ENCODE measurements around the gene RBM26. TPM values are rescaled to one million over a fixed set of nuclear protein-coding genes. Genes with fewer than 3 reads are reported as not detected.
A peak's percentile ranks its signal among the peaks of the same experiment; 100 is the strongest.
"Not testable (repeated sequence)": the region's sequence is repeated elsewhere in the genome, so short reads cannot be mapped to it uniquely, and the experiment has no call there.

The RBM26 gene
- total RNA-seq, 2 experiments from 2014 or later: 57.6 to 61.1 TPM

DNA sequence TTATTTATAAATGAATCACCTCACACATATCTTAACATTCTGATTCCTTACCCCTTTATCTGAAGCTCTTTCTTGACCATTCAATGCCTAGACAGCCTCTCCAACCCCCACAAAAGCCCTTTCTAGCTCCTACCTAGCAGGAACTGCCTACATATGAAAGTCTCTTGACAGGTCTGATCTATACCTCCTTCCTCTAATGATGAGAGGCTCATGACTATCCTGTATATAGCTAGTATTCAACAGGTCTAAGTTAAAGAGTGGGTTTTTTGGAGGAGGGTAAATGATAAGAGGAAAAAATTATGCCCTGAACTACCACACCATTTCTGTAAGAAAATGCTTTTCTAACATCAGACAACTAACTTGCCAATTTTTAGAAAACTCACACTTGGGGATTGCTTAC, 47.0 kb downstream of the RBM26 start:
- peaks cover 47% of the 10 kb centered on the region for H3K36me3 Mint-ChIP-seq (ENCODE audit: low read depth)
- intact Hi-C loops (cut with micrococcal nuclease): no loop called here
- H3K27ac Mint-ChIP-seq: peak overlapping the region; percentile 70

DNA sequence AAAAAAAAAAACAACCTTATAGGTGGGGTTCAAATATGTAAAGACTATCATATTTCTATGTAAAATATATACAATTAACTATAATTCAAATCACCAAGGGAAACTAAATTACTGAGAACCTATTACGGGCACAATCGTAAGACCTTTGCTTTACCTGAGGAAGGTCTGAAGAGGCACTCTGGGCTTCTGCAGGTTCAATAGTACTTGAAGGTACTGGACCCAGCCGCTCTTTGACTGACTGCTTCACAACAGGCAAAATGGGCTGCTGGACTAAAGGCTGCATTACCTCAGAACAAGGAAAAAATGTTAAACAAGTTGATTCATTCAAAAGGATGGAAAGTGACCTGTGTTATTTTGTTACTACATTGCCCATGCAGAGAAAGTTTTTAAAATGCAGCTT, 51.8 kb downstream of the RBM26 start:
- H3K27ac Mint-ChIP-seq: no peak overlapping the region
- H3K4me1 Mint-ChIP-seq (ENCODE audit: low read depth): peaks cover 9% of the 10 kb centered on the region
- ATAC-seq: no peak
- peaks cover 35% of the 10 kb centered on the region for H3K36me3 Mint-ChIP-seq (ENCODE audit: low read depth)
- ChIA-PET POLR2A (no interaction called here), CTCF (interaction anchor here (2.1 kb wide), 1 partner anchor 37 kb away, joined by 8 read pairs; no protein-coding TSS in a partner anchor)
- H3K27me3 Mint-ChIP-seq: no peaks in the 10 kb centered on the region
- no peak for TF ChIP-seq CTCF (IDR thresholded peaks at IDR 0.05)
- intact Hi-C loops (cut with micrococcal nuclease): loop anchor here (5.0 kb wide), 1 partner anchor 38 kb away; no protein-coding TSS in a partner anchor
- H3K4me3 Mint-ChIP-seq: no peak overlapping the region
- DNase-seq: no peak
- H3K9me3 Mint-ChIP-seq: no peaks in the 10 kb centered on the region

More for the DNA sequence above, 47.0 kb downstream of the RBM26 start:
- Mint-ChIP-seq H3K4me3 (no peak overlapping the region), H3K9me3 (no peaks in the 10 kb centered on the region), H3K4me1 (ENCODE audit: low read depth) (peaks cover 38% of the 10 kb centered on the region), H3K27me3 (no peaks in the 10 kb centered on the region)
- ATAC-seq: no peak
- POLR2A ChIA-PET: no interaction called here
- CTCF ChIA-PET: interaction anchor here (1.1 kb wide), 1 partner anchor 29 kb away, joined by 3 read pairs; no protein-coding TSS in a partner anchor
- DNase-seq: no peak
- no peak for TF ChIP-seq CTCF (IDR thresholded peaks at IDR 0.05)

DNA sequence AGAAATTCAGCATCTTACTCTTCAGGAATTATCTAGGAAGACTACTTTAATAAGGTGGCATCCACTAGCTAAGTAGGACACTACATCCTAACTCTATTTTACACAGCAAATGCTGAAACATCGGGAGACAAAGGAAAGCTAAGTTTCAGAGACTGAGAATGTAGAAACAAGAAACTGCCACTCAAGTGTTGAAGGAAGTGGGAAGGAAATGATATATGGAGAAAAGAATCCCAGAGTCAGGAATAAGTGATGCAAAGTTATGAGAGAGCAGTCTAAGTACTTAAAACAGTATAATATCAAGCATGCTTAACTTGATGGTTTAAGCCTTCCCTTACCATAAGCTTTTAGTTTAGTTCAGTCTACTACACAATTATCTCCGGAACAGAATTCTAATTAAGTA, 52.4 kb downstream of the RBM26 start:
- DNase-seq: no peak
- POLR2A ChIA-PET: no interaction called here
- H3K4me1 Mint-ChIP-seq (ENCODE audit: low read depth): peaks cover 6% of the 10 kb centered on the region
- CTCF ChIA-PET: interaction anchor here (1.2 to 2.1 kb wide), 2 partner anchors 38 to 70 kb away, joined by 5 to 8 read pairs; no protein-coding TSS in a partner anchor
- peak overlapping the region; percentile 30 for H3K27ac Mint-ChIP-seq
- intact Hi-C loops (cut with micrococcal nuclease): loop anchor here (5.0 kb wide), 1 partner anchor 39 kb away; no protein-coding TSS in a partner anchor
- no peak for TF ChIP-seq CTCF (IDR thresholded peaks at IDR 0.05)
- no peaks in the 10 kb centered on the region for H3K27me3 Mint-ChIP-seq
- H3K36me3 Mint-ChIP-seq (ENCODE audit: low read depth): peaks cover 30% of the 10 kb centered on the region
- H3K4me3 Mint-ChIP-seq: no peak overlapping the region
- no peaks in the 10 kb centered on the region for H3K9me3 Mint-ChIP-seq
- no peak for ATAC-seq

GRCh38 chr13:79352107-79352506, 53.9 kb downstream of the RBM26 start:
- no peak for TF ChIP-seq CTCF (IDR thresholded peaks at IDR 0.05)
- intact Hi-C loops (cut with micrococcal nuclease): loop anchor here (5.0 kb wide), 1 partner anchor 40 kb away; no protein-coding TSS in a partner anchor
- ChIA-PET CTCF (no interaction called here), POLR2A (no interaction called here)
- peaks cover 29% of the 10 kb centered on the region for H3K36me3 Mint-ChIP-seq (ENCODE audit: low read depth)
- ATAC-seq (no peak), DNase-seq (no peak)
- no peak overlapping the region for H3K4me3 Mint-ChIP-seq
- H3K9me3 Mint-ChIP-seq: no peaks in the 10 kb centered on the region
- H3K27ac Mint-ChIP-seq: no peak overlapping the region
- H3K27me3 Mint-ChIP-seq: no peaks in the 10 kb centered on the region
- peaks cover 15% of the 10 kb centered on the region for H3K4me1 Mint-ChIP-seq (ENCODE audit: low read depth)

GRCh38 chr13:79349608-79350007, 56.4 kb downstream of the RBM26 start:
- peaks cover 38% of the 10 kb centered on the region for H3K36me3 Mint-ChIP-seq (ENCODE audit: low read depth)
- H3K27me3 Mint-ChIP-seq, POLR2A ChIA-PET, H3K27ac Mint-ChIP-seq, CTCF ChIA-PET, DNase-seq, H3K4me3 Mint-ChIP-seq, H3K9me3 Mint-ChIP-seq, ATAC-seq: not testable (repeated sequence)
- H3K4me1 Mint-ChIP-seq (ENCODE audit: low read depth): peaks cover 30% of the 10 kb centered on the region
- intact Hi-C loops (cut with micrococcal nuclease): loop anchor here (5.0 kb wide), 1 partner anchor 43 kb away; no protein-coding TSS in a partner anchor
